Large intestine (tissue), 3 donors: ENCODE data around the gene CCNQ. TPM values are rescaled to one million over a fixed set of nuclear protein-coding genes. Genes with fewer than 3 reads are reported as not detected.

Experiments
- DNase-seq, 2 donors: peaks; one replicate each; pipeline versions ENCODE4 v3.0.0 to v3.0.0-alpha.2; 2013
- H3K27ac ChIP-seq: one replicate; pipeline ENCODE4 v1.5.1; 2013; ENCODE audit warnings: low read length
- H3K27me3 ChIP-seq: 2 replicates; pipeline ENCODE4 v1.6.1; 2013; ENCODE audit warnings: low read length; ENCODE audit not compliant: control insufficient read depth, insufficient read depth
- H3K36me3 ChIP-seq: 2 replicates; pipeline ENCODE4 v1.6.1; 2013; ENCODE audit warnings: low read length; ENCODE audit not compliant: control insufficient read depth, insufficient read depth
- H3K4me1 ChIP-seq: one replicate; pipeline ENCODE4 v1.6.1; 2013; ENCODE audit warnings: low read length; ENCODE audit not compliant: control insufficient read depth, insufficient read depth
- H3K4me3 ChIP-seq: one replicate; pipeline ENCODE4 v1.5.1; 2013; ENCODE audit warnings: low read length
- H3K9me3 ChIP-seq: one replicate; pipeline ENCODE4 v1.6.1; 2013; ENCODE audit warnings: mild to moderate bottlenecking, low read depth, low read length, moderate library complexity; ENCODE audit not compliant: control insufficient read depth
- WGBS: methylation state at CpG from one replicate; pipeline ENCODE4 v1.1.5; 2013; ENCODE audit warnings: low lambda C conversion rate; ENCODE audit not compliant: insufficient coverage; 5-methylcytosine and 5-hydroxymethylcytosine counted together
- polyA plus RNA-seq: library from polyadenylated mRNA; unstranded; fragments of 120-200 nt; gene quantifications from one replicate; pipeline ENCODE4 v1.2.1, GENCODE V29; 2013

The CCNQ gene
- polyA plus RNA-seq, 1 donor = 15.9 TPM

GRCh38 chrX:153631346-153631745, 32.4 kb upstream of the CCNQ start:
- no peak for DNase-seq
- Histone ChIP-seq H3K4me3 (no peak overlapping the region), H3K9me3 (no peaks in the 10 kb centered on the region), H3K4me1 (peaks cover 28% of the 10 kb centered on the region), H3K27ac (no peak overlapping the region), H3K36me3 (no peaks in the 10 kb centered on the region), H3K27me3 (no peaks in the 10 kb centered on the region)
- WGBS = no CpG with 5 or more reads among the region's 2 CpGs

DNA sequence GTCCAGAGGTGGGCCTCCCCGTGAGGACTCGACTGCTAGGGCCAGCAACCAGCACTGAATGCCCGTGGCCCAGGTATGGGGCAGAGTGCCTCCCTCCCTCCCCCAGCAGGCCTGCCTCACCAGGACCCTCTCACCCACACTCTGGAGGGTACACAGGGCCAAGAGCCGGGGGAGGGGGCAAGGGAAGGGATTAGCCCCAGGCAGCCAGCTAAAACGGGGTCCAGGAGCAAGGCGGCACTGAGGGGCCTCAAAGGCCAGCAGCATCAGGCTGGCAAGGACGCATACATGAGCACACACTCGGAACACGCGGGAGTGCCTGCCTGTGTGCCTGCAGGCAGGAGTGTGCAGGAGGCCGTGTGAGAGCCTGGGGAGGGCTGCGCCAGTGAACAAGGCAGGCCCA, 29.7 kb upstream of the CCNQ start:
- no peaks in the 10 kb centered on the region for H3K9me3 ChIP-seq

GRCh38 chrX:153628129-153628528, 29.2 kb upstream of the CCNQ start:
- H3K4me1 ChIP-seq = peaks cover 36% of the 10 kb centered on the region
- DNase-seq = no peak
- WGBS = no CpG with 5 or more reads among the region's 8 CpGs
- peak overlapping the region; percentile 72 for H3K27ac ChIP-seq
- no peaks in the 10 kb centered on the region for H3K27me3 ChIP-seq
- no peaks in the 10 kb centered on the region for H3K36me3 ChIP-seq
- no peak overlapping the region for H3K4me3 ChIP-seq
- no peaks in the 10 kb centered on the region for H3K9me3 ChIP-seq

More for the DNA sequence above, 29.7 kb upstream of the CCNQ start:
- H3K36me3 ChIP-seq = no peaks in the 10 kb centered on the region
- H3K27ac ChIP-seq = no peak overlapping the region
- WGBS = no CpG with 5 or more reads among the region's 12 CpGs
- H3K4me1 ChIP-seq = peaks cover 31% of the 10 kb centered on the region
- no peak for DNase-seq
- H3K4me3 ChIP-seq = no peak overlapping the region
- H3K27me3 ChIP-seq = no peaks in the 10 kb centered on the region

DNA sequence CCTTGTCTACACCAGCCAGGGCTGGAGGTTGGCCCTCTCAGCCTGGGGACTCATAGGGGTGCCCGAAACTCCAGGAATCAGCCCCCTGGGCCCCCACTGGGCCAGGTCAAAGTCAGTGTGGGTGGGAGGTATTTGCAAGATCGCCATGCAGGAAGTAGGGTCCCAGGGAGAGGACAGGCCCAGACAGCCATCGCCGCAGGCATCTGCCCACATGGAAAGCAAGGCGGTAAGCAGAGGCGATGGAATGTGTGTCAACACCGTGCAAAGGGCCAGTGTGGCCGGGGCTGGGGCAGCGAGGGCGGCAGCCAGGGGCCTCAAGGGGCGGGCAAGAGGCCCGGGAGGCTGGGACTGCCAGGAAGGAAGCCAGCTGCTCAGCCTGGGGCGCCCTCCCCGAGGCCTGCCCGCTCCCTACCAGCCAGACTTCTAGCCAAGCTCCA, 28.8 kb upstream of the CCNQ start:
- H3K27me3 ChIP-seq = no peaks in the 10 kb centered on the region
- H3K36me3 ChIP-seq = no peaks in the 10 kb centered on the region
- peak in 1 of 2 donors; percentile 29 for DNase-seq
- H3K27ac ChIP-seq = peak overlapping the region; percentile 72
- H3K4me3 ChIP-seq = no peak overlapping the region
- no CpG with 5 or more reads among the region's 15 CpGs for WGBS
- peaks cover 41% of the 10 kb centered on the region for H3K4me1 ChIP-seq
- H3K9me3 ChIP-seq = no peaks in the 10 kb centered on the region

DNA sequence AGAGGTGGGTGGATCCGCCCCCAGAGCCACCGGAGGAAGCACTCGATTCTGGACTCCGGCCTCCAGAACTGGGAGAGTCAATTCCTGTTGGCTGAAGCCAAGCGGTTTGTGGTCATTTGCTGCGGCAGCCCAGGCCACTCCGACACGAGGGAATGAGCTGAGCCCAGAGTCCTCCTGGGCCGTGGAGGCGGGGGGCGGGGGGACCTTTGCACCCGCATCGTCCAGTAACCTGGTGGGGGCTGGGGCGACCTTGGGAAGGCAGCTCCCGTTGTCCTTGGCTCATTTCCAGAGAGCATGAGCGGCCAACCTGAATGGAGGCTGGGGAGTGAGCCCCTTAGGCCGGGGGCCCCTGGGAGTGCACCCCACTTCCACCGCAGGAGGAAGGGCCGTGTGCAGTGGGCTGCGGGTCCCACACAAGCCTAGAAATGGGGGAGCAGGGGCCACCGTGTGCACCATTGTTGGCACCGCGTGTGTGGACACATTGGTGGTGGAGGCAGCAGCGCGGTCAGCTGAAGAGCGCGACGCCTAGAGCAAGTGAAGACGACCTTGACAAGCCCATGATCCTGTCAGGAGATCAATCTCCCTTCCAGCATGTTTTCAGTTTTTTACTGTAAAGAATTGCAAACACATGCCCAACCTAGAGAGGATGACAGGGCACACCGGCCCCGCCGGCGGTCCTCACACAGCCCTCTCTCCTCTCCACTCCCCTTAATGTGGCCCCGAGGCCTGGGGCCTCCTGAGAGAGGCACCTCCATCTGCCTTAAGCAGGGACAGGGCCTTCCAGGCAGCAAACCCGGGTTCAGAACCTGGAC, 28.1 kb upstream of the CCNQ start:
- no CpG with 5 or more reads among the region's 35 CpGs for WGBS
- Histone ChIP-seq H3K27ac (peak overlapping the region; percentile 72), H3K27me3 (no peaks in the 10 kb centered on the region), H3K4me1 (peaks cover 44% of the 10 kb centered on the region), H3K9me3 (no peaks in the 10 kb centered on the region), H3K4me3 (no peak overlapping the region), H3K36me3 (no peaks in the 10 kb centered on the region)
- DNase-seq = peak in 1 of 2 donors; percentile 79

- Histone ChIP-seq H3K9me3 (no peaks in the 10 kb centered on the region), H3K27me3 (no peaks in the 10 kb centered on the region), H3K27ac (peak overlapping the region; percentile 72), H3K4me3 (no peak overlapping the region), H3K36me3 (no peaks in the 10 kb centered on the region), H3K4me1 (peaks cover 47% of the 10 kb centered on the region)
- DNase-seq = peak in 1 of 2 donors; percentile 74
- WGBS = no CpG with 5 or more reads among the region's 16 CpGs
Observed at GRCh38 chrX:153626025-153626633, 27.2 kb upstream of the CCNQ start.

DNA sequence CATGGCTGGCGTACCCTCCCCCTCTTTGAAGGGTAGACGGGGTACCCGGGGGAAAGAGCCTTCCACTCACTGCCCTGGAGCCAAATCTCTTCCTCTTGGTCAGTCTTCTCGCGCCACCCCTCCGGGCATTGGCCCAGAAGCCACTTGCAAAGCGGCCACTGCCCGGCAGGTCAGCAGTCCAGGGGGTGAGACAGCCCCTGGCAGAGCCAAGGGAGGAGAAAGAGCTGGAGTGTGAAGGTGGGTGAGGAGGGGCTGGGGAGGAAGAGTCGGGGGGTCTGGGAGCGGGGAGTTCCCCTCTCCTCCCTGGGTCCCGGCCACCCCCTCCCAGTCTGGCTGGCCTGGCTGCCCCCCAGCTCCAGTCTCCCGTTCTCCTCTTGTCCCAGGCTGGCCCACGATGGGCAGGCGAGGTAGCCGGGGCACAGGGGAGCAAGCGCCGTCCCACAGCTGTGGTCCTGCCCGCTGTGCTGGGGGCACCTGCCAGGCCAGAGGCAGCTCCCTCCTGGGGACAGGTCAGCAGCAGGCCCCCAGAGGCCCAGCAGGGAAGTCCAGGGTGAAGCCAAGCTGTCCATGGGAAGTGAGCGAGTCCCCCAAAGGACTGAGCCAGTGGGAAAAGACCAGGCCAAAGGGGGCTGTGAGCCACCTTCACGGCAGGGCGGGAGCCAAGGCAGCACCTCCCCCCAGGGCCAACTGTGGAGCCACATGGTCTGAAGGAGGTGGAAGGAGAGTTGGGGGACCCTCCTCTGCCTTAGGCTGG, 26.5 kb upstream of the CCNQ start:
- no peaks in the 10 kb centered on the region for H3K9me3 ChIP-seq
- no peak for DNase-seq
- no peaks in the 10 kb centered on the region for H3K36me3 ChIP-seq
- no CpG with 5 or more reads among the region's 21 CpGs for WGBS
- H3K27ac ChIP-seq = peak overlapping the region; percentile 72
- no peak overlapping the region for H3K4me3 ChIP-seq
- H3K4me1 ChIP-seq = peaks cover 47% of the 10 kb centered on the region
- no peaks in the 10 kb centered on the region for H3K27me3 ChIP-seq

DNA sequence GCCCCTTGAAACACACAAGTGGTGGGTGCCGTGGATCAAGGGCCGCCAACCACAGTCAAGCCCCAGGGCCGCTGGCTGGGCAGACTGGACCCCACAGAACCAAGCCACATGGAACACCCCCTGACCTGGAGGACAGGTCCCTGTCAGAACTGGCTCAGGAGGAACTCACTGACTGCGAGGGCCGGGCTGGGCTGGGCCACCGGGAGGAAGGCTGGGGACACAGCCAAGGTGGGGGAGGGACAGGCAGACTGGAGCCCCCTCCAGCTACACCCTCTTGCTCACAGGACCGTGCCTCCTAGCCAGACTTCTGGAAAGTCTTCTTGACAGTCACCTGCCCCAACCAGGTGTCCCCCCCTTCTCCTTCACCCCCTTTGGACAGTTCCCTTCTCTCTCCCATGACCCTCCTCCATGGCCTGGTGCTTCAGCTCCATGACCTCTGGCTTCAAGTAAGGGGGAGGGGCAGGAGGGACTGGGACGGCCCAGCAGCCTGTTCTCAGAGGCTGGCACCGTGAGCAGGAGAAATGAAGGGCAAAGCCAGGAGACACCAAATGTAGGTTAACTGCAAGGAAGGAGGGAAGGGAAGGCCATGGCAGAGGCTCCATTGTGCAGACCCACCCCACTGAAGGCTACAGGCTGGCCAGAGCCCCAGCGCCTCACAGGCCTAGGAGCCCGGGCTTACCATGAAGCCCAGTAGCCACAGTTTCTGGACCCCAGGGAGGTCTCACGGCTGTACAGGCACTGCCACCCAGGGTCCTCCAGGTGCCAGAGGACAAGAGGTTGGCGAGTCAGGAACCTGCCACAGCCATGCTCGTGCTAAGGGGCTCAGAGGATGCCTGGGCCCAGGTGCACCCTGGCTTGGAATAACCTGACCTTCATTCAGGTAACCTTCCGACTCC, 25.5 kb upstream of the CCNQ start:
- Histone ChIP-seq H3K27ac (no peak overlapping the region), H3K27me3 (no peaks in the 10 kb centered on the region), H3K36me3 (no peaks in the 10 kb centered on the region), H3K9me3 (no peaks in the 10 kb centered on the region), H3K4me3 (no peak overlapping the region), H3K4me1 (peaks cover 47% of the 10 kb centered on the region)
- no peak for DNase-seq
- no CpG with 5 or more reads among the region's 15 CpGs for WGBS

DNA sequence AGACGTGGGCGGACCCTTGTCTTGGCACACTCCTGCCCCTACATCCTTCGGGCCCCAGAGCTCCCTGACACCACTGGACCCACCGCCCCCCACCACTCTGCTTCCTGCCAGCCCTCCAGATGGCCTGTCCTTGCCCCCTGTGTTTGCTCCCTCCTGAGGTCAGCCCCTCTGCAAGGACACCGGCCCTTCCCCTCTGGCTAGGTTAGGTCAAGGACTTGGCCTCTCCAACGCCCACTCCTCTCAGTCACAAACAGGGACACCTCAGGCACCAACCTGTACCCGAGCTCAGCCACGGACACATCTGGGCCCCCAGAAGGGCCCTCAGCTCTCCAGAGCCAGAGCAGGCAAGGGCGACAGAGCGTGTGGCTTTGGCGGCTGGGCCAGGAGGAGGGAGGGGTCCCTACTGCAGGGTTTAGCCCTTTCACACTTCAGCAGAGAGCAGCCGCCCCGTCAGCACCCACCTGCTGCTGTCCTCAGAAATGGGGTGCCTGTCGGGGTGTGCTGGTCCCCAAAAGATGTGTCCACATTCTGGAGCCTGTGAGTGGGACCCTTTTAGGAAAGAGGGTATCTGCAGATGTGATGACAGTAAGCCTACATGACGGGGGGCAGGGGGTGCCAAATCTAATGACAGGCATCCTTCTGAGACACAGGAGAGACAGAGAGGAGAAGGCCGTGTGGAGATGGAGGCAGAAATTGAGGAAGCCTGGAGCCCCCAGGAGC, 24.5 kb upstream of the CCNQ start:
- no peaks in the 10 kb centered on the region for H3K9me3 ChIP-seq
- H3K4me3 ChIP-seq = no peak overlapping the region
- H3K27ac ChIP-seq = peak overlapping the region; percentile 69
- WGBS = no CpG with 5 or more reads among the region's 16 CpGs
- no peaks in the 10 kb centered on the region for H3K36me3 ChIP-seq
- H3K4me1 ChIP-seq = peaks cover 46% of the 10 kb centered on the region
- no peak for DNase-seq
- H3K27me3 ChIP-seq = no peaks in the 10 kb centered on the region
